ENCODE results near the gene CNIH2.

DNA sequence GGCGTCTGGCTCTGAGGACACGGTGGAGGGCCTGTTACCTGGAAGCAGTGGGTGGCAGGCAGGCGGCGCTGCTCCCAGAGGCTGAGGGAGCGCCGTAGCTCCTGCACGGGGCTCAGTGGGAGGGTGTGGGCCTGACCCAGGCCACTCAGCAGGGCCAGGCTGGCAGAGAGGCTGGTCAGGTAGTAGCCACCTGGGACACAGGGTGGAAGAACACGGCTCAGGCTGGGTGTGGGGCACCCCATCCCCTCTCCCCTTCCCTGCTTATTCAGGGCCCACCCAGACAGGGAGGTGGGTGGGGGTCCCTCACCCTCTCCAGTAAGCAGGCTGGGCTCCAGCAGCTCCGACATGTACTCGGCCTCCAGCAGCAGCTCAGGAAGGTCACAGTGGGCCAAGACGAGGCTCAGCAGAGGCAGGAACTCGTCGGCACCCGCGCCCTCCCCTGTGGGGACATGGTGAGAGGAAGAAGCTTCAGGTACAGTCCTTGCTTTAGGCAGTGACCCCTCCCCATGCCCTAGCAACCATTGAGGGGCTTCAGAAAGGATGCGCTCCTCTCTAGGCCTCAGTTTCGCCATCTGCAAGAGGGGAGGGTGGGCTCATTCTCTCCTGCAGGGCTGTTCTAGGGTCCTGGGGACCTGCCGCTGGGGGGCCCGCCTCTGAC lies 55.4 kb downstream of the CNIH2 start:
- TF ChIP-seq ZNF423 (CRISPR knock-in tag; IDR thresholded peaks at IDR 0.05) (no peak), CTCF (IDR thresholded peaks at IDR 0.05) (no peak), ZNF121 (CRISPR knock-in tag; IDR thresholded peaks at IDR 0.05) (no peak), ATF3 (CRISPR knock-in tag; conservative IDR thresholded peaks at IDR 0.05) (no peak), ZBTB21 (CRISPR knock-in tag; IDR thresholded peaks at IDR 0.05; ENCODE audit: borderline replicate concordance) (no peak)

All from WTC11 (cell line).